A673 (cell line): Measurements from ENCODE around the gene GLCE. TPM values are rescaled to one million over a fixed set of nuclear protein-coding genes. Genes with fewer than 3 reads are reported as not detected.

ENCODE experiments used
- BruUV-seq: library from RNA; stranded (reverse); fragments of 400-500 nt; replicated peaks from 2 replicates; lab custom pipeline; 2021; lab: Mats Ljungman, UMichigan
- CTCF ChIA-PET: fragments of 300-600 bp; sonication (Branson Sonifier 250); formaldehyde crosslinking; loops from one replicate; lab custom pipeline; 2022; ENCODE audit warnings: antibody characterized with exemption; lab: Charles Lee
- POLR2A ChIA-PET: fragments of 300-600 bp; sonication (Branson Sonifier 250); formaldehyde crosslinking; loops from one replicate; lab custom pipeline; 2022; ENCODE audit warnings: antibody characterized with exemption; ENCODE audit not compliant: low non-redundant PET; lab: Charles Lee
- DNase-seq: peaks from one replicate; pipeline ENCODE4 v3.0.0-alpha.2; 2015; ENCODE audit warnings: low spot score
- H3K27ac ChIP-seq: fragments of 200-600 bp; sonication (generic); 2 replicates; pipeline ENCODE4 v1.5.1; 2016; ENCODE audit warnings: mixed run types, low read depth, mild to moderate bottlenecking, mixed read lengths, antibody characterized with exemption, low read length; ENCODE audit not compliant: poor library complexity, severe bottlenecking
- H3K27me3 ChIP-seq: fragments of 200-600 bp; sonication (generic); replicated peaks from 2 replicates; pipeline ENCODE4 v1.6.1; 2017; ENCODE audit warnings: mixed run types, low read depth, mild to moderate bottlenecking, mixed read lengths, antibody characterized with exemption, low read length; ENCODE audit not compliant: insufficient read depth, poor library complexity
- H3K36me3 ChIP-seq: fragments of 200-600 bp; sonication (generic); 2 replicates; pipeline ENCODE4 v1.6.1; 2016; ENCODE audit warnings: mixed run types, mild to moderate bottlenecking, mixed read lengths, antibody characterized with exemption, low read length; ENCODE audit not compliant: insufficient read depth, poor library complexity, severe bottlenecking
- H3K4me1 ChIP-seq: fragments of 200-600 bp; sonication (generic); 2 replicates; pipeline ENCODE4 v1.6.1; 2017; ENCODE audit warnings: mixed run types, mild to moderate bottlenecking, mixed read lengths, antibody characterized with exemption, low read length; ENCODE audit not compliant: insufficient read depth, poor library complexity, severe bottlenecking
- H3K4me3 ChIP-seq: fragments of 200-600 bp; sonication (generic); 2 replicates; pipeline ENCODE4 v1.5.1; 2016; ENCODE audit warnings: low read depth, mixed run types, mild to moderate bottlenecking, mixed read lengths, low read length; ENCODE audit not compliant: poor library complexity, severe bottlenecking
- H3K9me3 ChIP-seq: fragments of 200-600 bp; sonication (generic); 2 replicates; pipeline ENCODE4 v1.6.1; 2016; ENCODE audit warnings: mixed run types, low read depth, mild to moderate bottlenecking, mixed read lengths, antibody characterized with exemption, low read length; ENCODE audit not compliant: poor library complexity, severe bottlenecking
- CTCF ChIP-seq: fragments of 300-800, 200-600 bp; sonication (generic); conservative IDR thresholded peaks from 2 replicates; pipeline ENCODE4 v1.5.1; 2017; ENCODE audit warnings: low read depth, mild to moderate bottlenecking, antibody characterized with exemption, low read length, moderate library complexity, mixed read lengths
- EZH2 ChIP-seq: fragments of 200-600 bp; sonication (generic); IDR thresholded peaks from 2 replicates; pipeline ENCODE4 v1.6.1; 2017; ENCODE audit warnings: borderline replicate concordance, low read depth, mild to moderate bottlenecking, mixed read lengths, antibody characterized with exemption, low read length; ENCODE audit not compliant: poor library complexity, severe bottlenecking
- intact Hi-C: fragments of 100-400 bp; cut with micrococcal nuclease; formaldehyde crosslinking; loops from one replicate; pipeline ENCODE4 v1.10.0; 2022; ENCODE audit not compliant: unreplicated experiment
- total RNA-seq: library from RNA; stranded (reverse); gene quantifications from 2 replicates; pipeline ENCODE4 v1.2.3, GENCODE V29; 2021

Gene GLCE
- total RNA-seq, 1 experiment from 2014 or later = 44.6 TPM

GRCh38 chr15:69232765-69233164 lies 72.3 kb downstream of the GLCE start:
- ChIA-PET CTCF (interaction anchor here (1.1 kb wide), 1 partner anchor 173 kb away, joined by 3 read pairs; no protein-coding TSS in a partner anchor), POLR2A (no interaction called here)
- DNase-seq = no peak
- intact Hi-C loops = loop anchor here (2.0 kb wide), 1 partner anchor 30 kb away; no protein-coding TSS in a partner anchor
- H3K4me3 ChIP-seq = no peak overlapping the region
- no peaks in the 10 kb centered on the region for H3K27me3 ChIP-seq
- peaks cover 16% of the 10 kb centered on the region for H3K4me1 ChIP-seq
- H3K9me3 ChIP-seq = no peaks in the 10 kb centered on the region
- TF ChIP-seq EZH2 (no peak), CTCF (no peak)
- H3K27ac ChIP-seq = no peak overlapping the region
- BruUV-seq = no TSS peak
- H3K36me3 ChIP-seq = peaks cover 12% of the 10 kb centered on the region

- Histone ChIP-seq H3K36me3 (no peaks in the 10 kb centered on the region), H3K4me1 (peaks cover 16% of the 10 kb centered on the region), H3K27ac (no peak overlapping the region), H3K4me3 (no peak overlapping the region), H3K27me3 (no peaks in the 10 kb centered on the region), H3K9me3 (no peaks in the 10 kb centered on the region)
- no TSS peak for BruUV-seq
- POLR2A ChIA-PET = interaction anchor here (0.7 kb wide), 1 partner anchor 63 kb away, joined by 16 read pairs; no protein-coding TSS in a partner anchor
- intact Hi-C loops = no loop called here
- CTCF ChIA-PET = no interaction called here
- no peak for TF ChIP-seq CTCF
- no peak for TF ChIP-seq EZH2
- no peak for DNase-seq
Observed at GRCh38 chr15:69234676-69235075, 74.2 kb downstream of the GLCE start.

GRCh38 chr15:69236505-69236904 lies 76.1 kb downstream of the GLCE start:
- Histone ChIP-seq H3K4me3 (no peak overlapping the region), H3K9me3 (no peaks in the 10 kb centered on the region), H3K36me3 (no peaks in the 10 kb centered on the region), H3K27me3 (no peaks in the 10 kb centered on the region), H3K4me1 (peaks cover 16% of the 10 kb centered on the region), H3K27ac (no peak overlapping the region)
- POLR2A ChIA-PET = no interaction called here
- no peak for TF ChIP-seq EZH2
- no peak for TF ChIP-seq CTCF
- CTCF ChIA-PET = no interaction called here
- DNase-seq = no peak
- intact Hi-C loops = no loop called here
- no TSS peak for BruUV-seq
